Measurements from ENCODE around the gene FBXL20. TPM values are rescaled to one million over a fixed set of nuclear protein-coding genes. Genes with fewer than 3 reads are reported as not detected.

FBXL20 gene
- total and polyA plus RNA-seq, 2 of the 8 experiments (the other 6 are each of a cell fraction or from before 2014, with no cell fraction given), result 5.5 to 11.0 TPM

DNA sequence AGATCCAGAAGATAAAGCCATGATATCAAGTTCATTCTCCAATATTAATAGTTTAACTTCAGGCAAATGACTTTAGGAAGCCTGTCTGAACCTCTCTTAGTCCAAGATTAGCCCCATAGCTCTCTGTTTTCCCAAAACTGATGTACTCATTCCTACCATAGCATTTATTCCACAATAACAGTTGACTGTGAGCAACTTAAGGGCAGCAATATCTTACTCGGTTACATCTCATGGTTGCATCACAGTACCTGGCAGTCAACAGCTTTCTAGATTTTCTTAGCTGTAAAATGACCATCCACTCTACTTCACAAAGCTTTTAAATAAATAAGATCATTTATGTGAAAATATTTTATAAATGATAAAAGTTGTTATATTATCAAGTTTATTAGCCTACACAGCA lies 117.5 kb downstream of the FBXL20 start (continued):
- TF ChIP-seq, protein P1, sequence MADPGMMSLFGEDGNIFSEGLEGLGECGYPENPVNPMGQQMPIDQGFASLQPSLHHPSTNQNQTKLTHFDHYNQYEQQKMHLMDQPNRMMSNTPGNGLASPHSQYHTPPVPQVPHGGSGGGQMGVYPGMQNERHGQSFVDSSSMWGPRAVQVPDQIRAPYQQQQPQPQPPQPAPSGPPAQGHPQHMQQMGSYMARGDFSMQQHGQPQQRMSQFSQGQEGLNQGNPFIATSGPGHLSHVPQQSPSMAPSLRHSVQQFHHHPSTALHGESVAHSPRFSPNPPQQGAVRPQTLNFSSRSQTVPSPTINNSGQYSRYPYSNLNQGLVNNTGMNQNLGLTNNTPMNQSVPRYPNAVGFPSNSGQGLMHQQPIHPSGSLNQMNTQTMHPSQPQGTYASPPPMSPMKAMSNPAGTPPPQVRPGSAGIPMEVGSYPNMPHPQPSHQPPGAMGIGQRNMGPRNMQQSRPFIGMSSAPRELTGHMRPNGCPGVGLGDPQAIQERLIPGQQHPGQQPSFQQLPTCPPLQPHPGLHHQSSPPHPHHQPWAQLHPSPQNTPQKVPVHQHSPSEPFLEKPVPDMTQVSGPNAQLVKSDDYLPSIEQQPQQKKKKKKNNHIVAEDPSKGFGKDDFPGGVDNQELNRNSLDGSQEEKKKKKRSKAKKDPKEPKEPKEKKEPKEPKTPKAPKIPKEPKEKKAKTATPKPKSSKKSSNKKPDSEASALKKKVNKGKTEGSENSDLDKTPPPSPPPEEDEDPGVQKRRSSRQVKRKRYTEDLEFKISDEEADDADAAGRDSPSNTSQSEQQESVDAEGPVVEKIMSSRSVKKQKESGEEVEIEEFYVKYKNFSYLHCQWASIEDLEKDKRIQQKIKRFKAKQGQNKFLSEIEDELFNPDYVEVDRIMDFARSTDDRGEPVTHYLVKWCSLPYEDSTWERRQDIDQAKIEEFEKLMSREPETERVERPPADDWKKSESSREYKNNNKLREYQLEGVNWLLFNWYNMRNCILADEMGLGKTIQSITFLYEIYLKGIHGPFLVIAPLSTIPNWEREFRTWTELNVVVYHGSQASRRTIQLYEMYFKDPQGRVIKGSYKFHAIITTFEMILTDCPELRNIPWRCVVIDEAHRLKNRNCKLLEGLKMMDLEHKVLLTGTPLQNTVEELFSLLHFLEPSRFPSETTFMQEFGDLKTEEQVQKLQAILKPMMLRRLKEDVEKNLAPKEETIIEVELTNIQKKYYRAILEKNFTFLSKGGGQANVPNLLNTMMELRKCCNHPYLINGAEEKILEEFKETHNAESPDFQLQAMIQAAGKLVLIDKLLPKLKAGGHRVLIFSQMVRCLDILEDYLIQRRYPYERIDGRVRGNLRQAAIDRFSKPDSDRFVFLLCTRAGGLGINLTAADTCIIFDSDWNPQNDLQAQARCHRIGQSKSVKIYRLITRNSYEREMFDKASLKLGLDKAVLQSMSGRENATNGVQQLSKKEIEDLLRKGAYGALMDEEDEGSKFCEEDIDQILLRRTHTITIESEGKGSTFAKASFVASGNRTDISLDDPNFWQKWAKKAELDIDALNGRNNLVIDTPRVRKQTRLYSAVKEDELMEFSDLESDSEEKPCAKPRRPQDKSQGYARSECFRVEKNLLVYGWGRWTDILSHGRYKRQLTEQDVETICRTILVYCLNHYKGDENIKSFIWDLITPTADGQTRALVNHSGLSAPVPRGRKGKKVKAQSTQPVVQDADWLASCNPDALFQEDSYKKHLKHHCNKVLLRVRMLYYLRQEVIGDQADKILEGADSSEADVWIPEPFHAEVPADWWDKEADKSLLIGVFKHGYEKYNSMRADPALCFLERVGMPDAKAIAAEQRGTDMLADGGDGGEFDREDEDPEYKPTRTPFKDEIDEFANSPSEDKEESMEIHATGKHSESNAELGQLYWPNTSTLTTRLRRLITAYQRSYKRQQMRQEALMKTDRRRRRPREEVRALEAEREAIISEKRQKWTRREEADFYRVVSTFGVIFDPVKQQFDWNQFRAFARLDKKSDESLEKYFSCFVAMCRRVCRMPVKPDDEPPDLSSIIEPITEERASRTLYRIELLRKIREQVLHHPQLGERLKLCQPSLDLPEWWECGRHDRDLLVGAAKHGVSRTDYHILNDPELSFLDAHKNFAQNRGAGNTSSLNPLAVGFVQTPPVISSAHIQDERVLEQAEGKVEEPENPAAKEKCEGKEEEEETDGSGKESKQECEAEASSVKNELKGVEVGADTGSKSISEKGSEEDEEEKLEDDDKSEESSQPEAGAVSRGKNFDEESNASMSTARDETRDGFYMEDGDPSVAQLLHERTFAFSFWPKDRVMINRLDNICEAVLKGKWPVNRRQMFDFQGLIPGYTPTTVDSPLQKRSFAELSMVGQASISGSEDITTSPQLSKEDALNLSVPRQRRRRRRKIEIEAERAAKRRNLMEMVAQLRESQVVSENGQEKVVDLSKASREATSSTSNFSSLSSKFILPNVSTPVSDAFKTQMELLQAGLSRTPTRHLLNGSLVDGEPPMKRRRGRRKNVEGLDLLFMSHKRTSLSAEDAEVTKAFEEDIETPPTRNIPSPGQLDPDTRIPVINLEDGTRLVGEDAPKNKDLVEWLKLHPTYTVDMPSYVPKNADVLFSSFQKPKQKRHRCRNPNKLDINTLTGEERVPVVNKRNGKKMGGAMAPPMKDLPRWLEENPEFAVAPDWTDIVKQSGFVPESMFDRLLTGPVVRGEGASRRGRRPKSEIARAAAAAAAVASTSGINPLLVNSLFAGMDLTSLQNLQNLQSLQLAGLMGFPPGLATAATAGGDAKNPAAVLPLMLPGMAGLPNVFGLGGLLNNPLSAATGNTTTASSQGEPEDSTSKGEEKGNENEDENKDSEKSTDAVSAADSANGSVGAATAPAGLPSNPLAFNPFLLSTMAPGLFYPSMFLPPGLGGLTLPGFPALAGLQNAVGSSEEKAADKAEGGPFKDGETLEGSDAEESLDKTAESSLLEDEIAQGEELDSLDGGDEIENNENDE (IDR thresholded peaks at IDR 0.05; ENCODE audit: insufficient replicate concordance, low read length), result no peak

Data from H1 (cell line).